GM19324 (cell line): ENCODE results near the gene SYNPR.

Experiments used
- ATAC-seq: cut with Tn5 transposase; IDR thresholded peaks from one replicate; pipeline ENCODE4 v1.9.1; 2021; ENCODE audit warnings: mild to moderate bottlenecking, moderate library complexity; ENCODE audit not compliant: unreplicated experiment, low FRiP score

SYNPR gene

GRCh38 chr3:63303238-63303637, 25.1 kb downstream of the SYNPR start:
- no peak for ATAC-seq

- no peak for ATAC-seq
These were observed 26.3 kb downstream of the SYNPR start for GRCh38 chr3:63304421-63304820.

DNA sequence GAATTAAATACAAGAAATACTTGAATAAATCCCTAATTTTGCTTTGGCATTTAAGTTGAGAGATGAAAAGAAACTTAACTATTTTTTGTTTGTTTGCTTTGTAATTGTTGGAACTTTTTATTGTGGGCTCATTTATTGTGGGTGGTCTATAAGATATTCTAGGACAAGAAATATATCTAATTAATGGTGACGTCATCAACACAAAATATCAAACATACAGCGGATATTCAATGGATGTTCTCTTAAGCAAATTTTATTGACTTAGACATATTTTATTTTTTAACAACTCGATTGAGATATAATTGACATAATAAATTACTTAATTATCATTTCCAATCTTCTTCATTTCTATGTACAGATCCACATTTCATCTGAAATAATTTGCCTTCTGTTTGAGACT, 30.0 kb downstream of the SYNPR start:
- ATAC-seq = no peak

DNA sequence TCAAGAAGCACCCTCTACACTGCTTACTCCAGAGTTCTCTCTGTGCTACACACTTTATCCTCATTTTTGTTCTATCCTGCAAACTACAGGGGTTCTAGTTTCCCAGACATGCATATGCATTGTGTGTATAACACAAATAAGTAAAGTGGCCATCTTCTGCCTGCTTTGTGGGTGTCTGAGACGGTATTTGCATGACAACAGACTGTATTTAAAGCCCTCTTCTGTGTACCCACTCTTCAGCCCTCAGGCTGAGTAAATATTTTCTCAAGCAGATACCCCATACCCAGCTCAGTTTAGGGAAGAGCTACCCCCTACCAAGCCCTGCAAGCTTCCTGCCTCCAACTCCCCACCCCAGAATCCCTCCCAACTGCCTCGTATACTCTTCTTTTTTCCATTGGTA, 31.7 kb downstream of the SYNPR start:
- ATAC-seq = no peak

- no peak for ATAC-seq
These were observed 45.7 kb downstream of the SYNPR start for GRCh38 chr3:63323766-63324165.

DNA sequence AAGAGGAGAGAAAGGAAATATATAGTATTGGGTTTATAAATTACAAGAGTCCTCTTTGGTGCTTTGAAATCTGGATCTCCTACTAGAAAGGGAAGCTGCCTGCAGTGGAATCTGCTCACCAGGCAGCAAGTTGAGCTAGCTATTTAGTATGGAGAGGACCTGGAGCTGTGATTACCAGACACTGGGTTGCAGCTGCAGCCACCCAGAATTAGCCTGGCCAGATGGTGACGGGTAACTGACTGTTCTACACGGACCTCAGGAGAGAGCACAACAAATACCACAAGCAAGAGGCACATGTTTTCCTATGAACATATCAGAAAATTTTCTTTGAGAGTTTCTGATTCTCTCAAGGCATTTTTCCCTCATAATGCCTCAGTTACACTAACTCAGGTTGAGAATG, 46.5 kb downstream of the SYNPR start:
- no peak for ATAC-seq

DNA sequence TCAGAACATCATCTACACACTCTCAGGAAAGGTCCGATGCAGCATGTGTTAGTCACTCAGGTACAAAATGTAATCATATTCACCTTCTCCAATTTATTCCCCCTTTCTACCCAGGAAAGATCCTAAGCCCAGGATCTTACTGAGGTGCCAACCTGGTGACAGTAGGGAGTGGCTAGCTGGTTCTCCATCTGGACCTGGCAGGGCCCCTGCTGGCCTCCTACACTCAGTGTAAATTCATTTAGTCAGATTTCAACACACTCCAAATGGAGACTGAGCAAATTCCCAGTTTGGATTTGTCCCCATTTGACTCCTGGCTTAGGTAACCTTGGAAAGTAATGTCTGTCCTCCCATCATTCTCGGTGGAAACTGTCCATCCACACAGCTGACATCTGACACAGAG, 47.3 kb downstream of the SYNPR start:
- ATAC-seq = no peak

DNA sequence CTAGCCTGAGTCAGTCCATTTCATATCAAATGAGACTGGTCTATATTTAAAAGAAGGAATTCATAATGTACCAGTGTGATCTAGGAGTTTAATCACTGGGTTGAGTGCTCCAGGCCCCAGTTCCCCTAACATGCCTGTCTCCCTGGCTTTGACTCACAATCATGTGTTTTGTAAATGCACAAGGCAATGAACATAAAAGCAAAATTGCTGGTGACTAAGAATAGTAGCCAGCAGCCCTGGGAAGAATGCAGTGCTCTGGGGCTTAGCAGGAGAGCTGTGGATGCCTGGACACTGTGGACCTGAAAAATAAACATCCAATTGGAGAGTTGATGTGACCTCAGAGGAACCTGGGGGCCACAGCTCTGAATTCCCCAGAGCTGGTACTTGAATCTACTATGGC, 50.3 kb downstream of the SYNPR start:
- ATAC-seq = no peak

DNA sequence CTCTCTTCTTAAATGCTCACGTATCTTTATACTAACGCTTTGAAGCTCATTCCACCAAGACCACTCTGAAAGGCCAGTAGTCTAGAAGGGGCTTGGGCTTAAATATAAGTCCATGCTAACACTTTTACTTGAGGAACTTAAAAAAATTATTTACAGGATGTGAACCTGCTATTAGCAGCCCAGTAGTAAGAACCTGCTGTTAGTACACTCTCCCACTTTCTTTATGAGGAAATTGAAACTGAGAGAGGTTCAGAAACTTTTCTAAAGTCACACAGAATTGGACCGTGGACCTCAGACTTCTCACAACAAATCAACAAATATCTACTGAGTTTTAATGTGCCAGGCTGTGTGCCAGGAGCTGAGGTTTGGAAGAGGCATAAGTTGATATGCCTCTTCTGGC, 53.4 kb downstream of the SYNPR start:
- ATAC-seq = no peak

GRCh38 chr3:63333815-63334214, 55.7 kb downstream of the SYNPR start:
- no peak for ATAC-seq

GRCh38 chr3:63338351-63338750, 60.2 kb downstream of the SYNPR start:
- ATAC-seq = no peak

GRCh38 chr3:63343674-63344073, 65.6 kb downstream of the SYNPR start:
- no peak for ATAC-seq

- no peak for ATAC-seq
These were observed 66.6 kb downstream of the SYNPR start for GRCh38 chr3:63344661-63345060.

DNA sequence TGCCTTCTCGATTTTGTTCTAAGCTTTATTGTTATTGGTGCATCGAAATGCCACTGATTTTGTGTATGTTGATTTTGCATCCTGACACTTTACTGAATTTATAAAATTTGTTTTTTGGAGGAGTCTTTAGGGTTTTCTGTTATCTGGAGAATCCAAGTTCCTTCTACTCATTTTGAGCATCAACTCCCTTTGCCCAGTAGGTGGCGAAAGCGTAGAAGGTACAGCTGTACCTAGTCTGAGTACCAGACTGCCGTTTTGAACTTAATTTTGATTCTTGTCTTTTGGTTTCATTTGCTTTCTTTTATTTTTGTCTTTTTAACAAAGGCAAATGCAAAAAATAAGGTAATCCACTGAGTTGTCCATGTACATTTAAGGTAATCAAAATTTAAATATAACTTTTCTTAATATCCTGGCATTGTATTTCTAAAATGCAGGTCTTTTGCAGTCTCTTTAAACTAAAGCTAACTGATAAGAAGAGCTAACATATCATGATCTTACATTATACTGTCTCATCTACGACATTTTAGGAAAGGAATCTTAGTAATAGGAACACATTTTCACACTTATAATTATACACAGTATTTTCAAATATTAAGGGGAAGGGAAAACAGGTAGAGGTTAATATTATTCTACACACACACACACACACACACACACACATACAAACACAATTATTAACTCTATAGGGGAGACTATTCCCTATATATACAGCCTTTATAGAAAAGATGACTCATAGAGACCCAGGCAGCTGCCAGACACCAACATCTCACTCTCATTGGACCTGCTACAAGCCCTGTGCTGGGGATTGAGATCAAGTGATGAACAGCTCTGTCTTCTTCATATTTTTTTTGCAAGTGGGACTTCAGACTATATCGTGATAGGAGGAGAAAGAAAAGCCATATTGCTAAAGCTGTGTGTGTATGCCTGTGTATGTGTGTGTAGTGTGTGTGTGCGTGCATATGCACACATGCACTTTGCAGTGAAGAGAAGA, 71.8 kb downstream of the SYNPR start:
- no peak for ATAC-seq

- no peak for ATAC-seq
These were observed 73.3 kb downstream of the SYNPR start for GRCh38 chr3:63351159-63352007.

DNA sequence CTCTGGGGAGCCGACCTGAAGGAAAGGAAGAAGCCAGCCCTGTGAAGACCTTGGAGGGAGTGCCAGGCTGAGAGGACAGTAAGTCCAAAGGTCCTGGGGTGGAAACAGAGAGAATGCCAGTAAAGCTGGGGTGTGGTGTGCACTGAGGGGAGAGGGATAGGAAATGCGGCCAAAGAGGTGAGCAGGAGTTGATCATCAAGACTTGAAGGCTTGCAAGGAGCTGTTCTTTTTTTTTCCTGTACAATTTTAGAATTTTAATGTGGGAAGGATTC, 73.8 kb downstream of the SYNPR start:
- no peak for ATAC-seq

- ATAC-seq = no peak
These were observed 75.3 kb downstream of the SYNPR start for GRCh38 chr3:63353383-63353782.

- no peak for ATAC-seq
These were observed 76.1 kb downstream of the SYNPR start for GRCh38 chr3:63354160-63354559.

DNA sequence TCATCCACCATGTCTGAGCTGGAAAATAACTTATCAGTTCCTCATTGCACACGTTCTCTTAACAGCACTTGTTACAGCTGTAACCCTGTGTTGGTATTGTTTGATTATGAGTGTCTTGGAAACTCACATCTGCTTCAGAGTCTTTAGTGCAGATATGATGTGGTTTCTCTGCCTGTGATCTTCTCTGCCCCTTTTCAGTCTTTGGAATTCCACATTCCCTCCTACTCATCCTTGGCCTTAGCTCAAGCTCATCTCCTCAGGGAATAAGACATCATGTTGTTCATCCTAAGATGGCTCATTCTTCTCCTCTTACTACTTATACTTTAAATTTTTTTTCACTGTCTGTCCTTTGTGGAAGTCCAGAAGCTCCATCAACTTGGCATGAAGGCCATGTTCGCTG, 77.7 kb downstream of the SYNPR start:
- no peak for ATAC-seq

GRCh38 chr3:63364495-63364894, 86.4 kb downstream of the SYNPR start:
- no peak for ATAC-seq

DNA sequence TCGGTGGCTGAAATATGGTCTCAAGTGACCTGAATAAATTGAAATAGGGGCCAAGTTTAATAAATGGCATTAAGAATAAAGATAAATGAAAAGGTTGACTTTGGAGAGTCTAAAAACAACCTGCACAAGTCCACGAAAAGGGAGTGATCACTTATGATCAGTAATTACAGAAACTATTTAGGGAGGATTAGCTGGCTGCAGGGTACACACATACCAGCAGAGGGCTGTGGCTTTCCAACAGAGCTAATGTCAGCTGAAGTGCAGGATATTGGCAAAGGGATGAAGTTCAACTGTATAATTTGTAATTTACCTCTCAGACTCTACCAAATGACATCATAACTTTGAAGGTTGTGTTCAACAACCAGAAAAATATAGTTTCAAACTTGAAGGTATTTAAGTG, 86.8 kb downstream of the SYNPR start:
- no peak for ATAC-seq

- no peak for ATAC-seq
These were observed 87.6 kb downstream of the SYNPR start for GRCh38 chr3:63365671-63366070.
